HCT116 (cell line): ENCODE data around the gene CDC42SE1. TPM values are rescaled to one million over a fixed set of nuclear protein-coding genes. Genes with fewer than 3 reads are reported as not detected.

Source experiments
- ATAC-seq: fragments of 200-7000 bp; cut with Tn5 transposase; 2 replicates; pipeline ENCODE4 v1.9.1; 2020; ENCODE audit warnings: mild to moderate bottlenecking, moderate library complexity
- BruUV-seq: library from RNA; stranded (reverse); fragments of 400-500 nt; replicated peaks from 2 replicates; lab custom pipeline; 2021; lab: Mats Ljungman, UMichigan
- CTCF ChIA-PET: fragments of 300-600 bp; sonication (Branson Sonifier 250); formaldehyde crosslinking; loops from one replicate; lab custom pipeline; 2021; ENCODE audit warnings: antibody characterized with exemption; lab: Charles Lee
- POLR2A ChIA-PET: fragments of 300-600, 350-600 bp; sonication (Branson Sonifier 250); formaldehyde crosslinking; loops from one replicate; lab custom pipeline; 2021; ENCODE audit warnings: antibody characterized with exemption; lab: Charles Lee
- RAD21 ChIA-PET, 2 experiments: fragments of 300-600 bp; sonication (Branson Sonifier 250); formaldehyde crosslinking; loops; one replicate each; lab custom pipeline; 2023; ENCODE audit warnings: low total read pairs in 2 of 2; ENCODE audit not compliant: uncharacterized antibody in 2 of 2, unreplicated experiment in 2 of 2, low non-redundant PET in 1 of 2; lab: Charles Lee
- DNase-seq: peaks from one replicate; pipeline ENCODE4 v3.0.0-alpha.2; 2010; ENCODE audit warnings: low read depth, low spot score
- H2AFZ ChIP-seq: fragments of 200-600 bp; shearing (Covaris generic), sonication (generic); 2 replicates; pipeline ENCODE4 v1.6.1; 2017; ENCODE audit warnings: low read depth, mixed run types, mixed read lengths, antibody characterized with exemption, low read length; ENCODE audit not compliant: poor library complexity, severe bottlenecking
- H3K27ac ChIP-seq: 2 replicates; pipeline ENCODE4 v1.5.1; 2012; ENCODE audit warnings: low read depth, low read length
- H3K27me3 ChIP-seq: fragments of 200-600 bp; sonication (generic); 2 replicates; pipeline ENCODE4 v1.6.1; 2016; ENCODE audit warnings: mixed run types, low read length, mixed read lengths; ENCODE audit not compliant: insufficient read depth
- H3K36me3 ChIP-seq, 2 experiments: fragments of 200-500 bp in 1 of 2; fragments of 200-600 bp in 1 of 2; sonication (Bioruptor generic) in 1 of 2; sonication (generic) in 1 of 2; 2 replicates each; pipeline versions ENCODE4 v1.5.1 to v1.6.1; 2014 to 2016; ENCODE audit warnings: low read length in 2 of 2, inconsistent platforms in 1 of 2, mixed read lengths in 1 of 2, mixed run types in 1 of 2; ENCODE audit not compliant: insufficient read depth in 2 of 2, control insufficient read depth in 1 of 2
- H3K4me1 ChIP-seq, 2 experiments: fragments of 200-600 bp in 1 of 2; sonication (generic) in 1 of 2; 2 replicates each; pipeline versions ENCODE4 v1.5.1 to v1.6.1; 2012 to 2017; ENCODE audit warnings: low read length in 2 of 2, inconsistent platforms in 1 of 2, mild to moderate bottlenecking in 1 of 2, mixed read lengths in 1 of 2, mixed run types in 1 of 2, moderate library complexity in 1 of 2; ENCODE audit not compliant: insufficient read depth in 2 of 2, control insufficient read depth in 1 of 2
- H3K4me2 ChIP-seq: fragments of 200-600 bp; sonication (generic); 2 replicates; pipeline ENCODE4 v1.6.1; 2017; ENCODE audit warnings: mixed run types, low read length, mixed read lengths
- H3K4me3 ChIP-seq, 2 experiments: fragments of 200-600 bp in 1 of 2; sonication (generic) in 1 of 2; replicated peaks in 1 of 2; 2 replicates each; pipeline ENCODE4 v1.5.1; 2011 to 2016; ENCODE audit warnings: low read length in 2 of 2, control low read depth in 1 of 2, low read depth in 1 of 2, mild to moderate bottlenecking in 1 of 2, mixed read lengths in 1 of 2, mixed run types in 1 of 2
- H3K79me2 ChIP-seq: fragments of 200-600 bp; sonication (generic); 2 replicates; pipeline ENCODE4 v1.6.1; 2017; ENCODE audit warnings: mild to moderate bottlenecking, mixed run types, low read length, moderate library complexity, mixed read lengths; ENCODE audit not compliant: insufficient read depth
- H3K9ac ChIP-seq: fragments of 200-600 bp; sonication (generic); 2 replicates; pipeline ENCODE4 v1.6.1; 2016; ENCODE audit warnings: low read length, mixed read lengths
- H3K9me2 ChIP-seq: fragments of 200-600 bp; sonication (generic), shearing (Covaris generic); 2 replicates; pipeline ENCODE4 v1.6.1; 2017; ENCODE audit warnings: mixed run types, mild to moderate bottlenecking, moderate library complexity; ENCODE audit not compliant: insufficient read depth
- H3K9me3 ChIP-seq, 2 experiments: fragments of 200-500 bp in 1 of 2; fragments of 200-600 bp in 1 of 2; sonication (Bioruptor generic) in 1 of 2; sonication (generic) in 1 of 2; 2 replicates each; pipeline ENCODE4 v1.6.1; 2014 to 2017; ENCODE audit warnings: low read length in 2 of 2, mixed read lengths in 2 of 2, inconsistent platforms in 1 of 2, low read depth in 1 of 2, mild to moderate bottlenecking in 1 of 2, mixed run types in 1 of 2, moderate library complexity in 1 of 2; ENCODE audit not compliant: control insufficient read depth in 1 of 2, insufficient read depth in 1 of 2
- H4K20me1 ChIP-seq: fragments of 200-600 bp; sonication (generic), shearing (Covaris generic); 2 replicates; pipeline ENCODE4 v1.6.1; 2017; ENCODE audit warnings: mixed run types, mild to moderate bottlenecking, moderate library complexity; ENCODE audit not compliant: insufficient read depth
- ATF3 ChIP-seq: IDR thresholded peaks from 2 replicates; pipeline ENCODE4 v1.6.1; 2012
- CEBPB ChIP-seq: IDR thresholded peaks from 2 replicates; pipeline ENCODE4 v1.6.1; 2012; ENCODE audit warnings: low read depth
- CTCF ChIP-seq, 3 experiments: fragments of 200-600 bp in 1 of 3; sonication (generic) in 1 of 3; IDR thresholded peaks in 2 of 3; conservative IDR thresholded peaks in 1 of 3; 2 replicates each; pipeline ENCODE4 v1.5.1; 2012 to 2017; ENCODE audit warnings: low read depth in 2 of 3, low read length in 2 of 3, antibody characterized with exemption in 1 of 3, borderline replicate concordance in 1 of 3, control low read depth in 1 of 3, mild to moderate bottlenecking in 1 of 3, mixed read lengths in 1 of 3, mixed run types in 1 of 3, moderate library complexity in 1 of 3; ENCODE audit not compliant: insufficient read depth in 1 of 3
- EGR1 ChIP-seq: IDR thresholded peaks from 2 replicates; pipeline ENCODE4 v1.6.1; 2012; ENCODE audit warnings: low read depth
- EZH2 ChIP-seq: fragments of 200-600 bp; sonication (generic); IDR thresholded peaks from 2 replicates; pipeline ENCODE4 v1.6.1; 2017; ENCODE audit warnings: antibody characterized with exemption, mixed run types
- EZH2phosphoT487 ChIP-seq: fragments of 200-600 bp; IDR thresholded peaks from 2 replicates; pipeline ENCODE4 v1.6.1; 2018; ENCODE audit warnings: antibody characterized with exemption, borderline replicate concordance
- JUND ChIP-seq: IDR thresholded peaks from 2 replicates; pipeline ENCODE4 v1.6.1; 2012
- MAX ChIP-seq: IDR thresholded peaks from 2 replicates; pipeline ENCODE4 v1.6.1; 2012
- POLR2A ChIP-seq: IDR thresholded peaks from 2 replicates; pipeline ENCODE4 v1.7.0; 2011; ENCODE audit warnings: borderline replicate concordance; ENCODE audit not compliant: insufficient read depth, insufficient read length; ENCODE audit errors: extremely low read depth
- POLR2AphosphoS5 ChIP-seq: IDR thresholded peaks from 2 replicates; pipeline ENCODE4 v1.6.1; 2011; ENCODE audit warnings: mild to moderate bottlenecking, low read depth, low read length, moderate library complexity
- RAD21 ChIP-seq: IDR thresholded peaks from 2 replicates; pipeline ENCODE4 v1.6.1; 2012; ENCODE audit warnings: low read depth, mild to moderate bottlenecking
- REST ChIP-seq: IDR thresholded peaks from 2 replicates; pipeline ENCODE4 v1.6.1; 2012; ENCODE audit warnings: low read depth
- SIN3A ChIP-seq: IDR thresholded peaks from 2 replicates; pipeline ENCODE4 v1.6.1; 2012; ENCODE audit warnings: low read depth
- SP1 ChIP-seq: IDR thresholded peaks from 2 replicates; pipeline ENCODE4 v1.6.1; 2012; ENCODE audit warnings: low read depth
- ZBTB33 ChIP-seq: IDR thresholded peaks from 2 replicates; pipeline ENCODE4 v1.6.1; 2011; ENCODE audit warnings: mild to moderate bottlenecking, low read length, moderate library complexity; ENCODE audit not compliant: insufficient replicate concordance; ENCODE audit errors: extremely low read depth
- ZNF274 ChIP-seq: fragments of 200-500 bp; sonication (Bioruptor generic); IDR thresholded peaks from 2 replicates; pipeline ENCODE4 v1.6.1; 2014; ENCODE audit warnings: mild to moderate bottlenecking, low read depth, low read length, inconsistent platforms
- intact Hi-C: fragments of 100-400 bp; cut with micrococcal nuclease; formaldehyde crosslinking; loops from 2 replicates; pipeline ENCODE4 v1.10.0; 2022
- total RNA-seq: library from RNA; stranded (reverse); gene quantifications from one replicate; pipeline ENCODE4 v1.2.1, GENCODE V29; 2021; ENCODE audit not compliant: unreplicated experiment

Gene CDC42SE1
- total RNA-seq, 1 experiment from 2014 or later, result 50.5 TPM

GRCh38 chr1:151098126-151098525 is 38.7 kb upstream of the CDC42SE1 start:
- BruUV-seq, result no TSS peak
- no peak overlapping the region for H3K9ac ChIP-seq
- H3K27ac ChIP-seq, result no peak overlapping the region
- TF ChIP-seq ZNF274 (no peak), REST (no peak), MAX (no peak), POLR2A (no peak), EZH2 (no peak), POLR2AphosphoS5 (no peak), ZBTB33 (no peak), SIN3A (no peak), EZH2phosphoT487 (no peak), SP1 (no peak), CTCF (IDR thresholded peaks at IDR 0.05 in 2 of 3, conservative IDR thresholded peaks at IDR 0.05 in 1 of 3; ENCODE audit: borderline replicate concordance in 1 of 3, insufficient read depth in 1 of 3, low read depth in 2 of 3, low read length in 2 of 3) (no peak), JUND (no peak), EGR1 (no peak), CEBPB (no peak), RAD21 (no peak), ATF3 (no peak)
- ATAC-seq, result no peak
- RAD21 ChIA-PET, result no interaction called here
- H3K9me2 ChIP-seq, result no peaks in the 10 kb centered on the region
- no peaks in the 10 kb centered on the region for H3K9me3 ChIP-seq
- no peaks in the 10 kb centered on the region for H3K27me3 ChIP-seq
- CTCF ChIA-PET, result interaction anchor here (1.1 to 1.3 kb wide), 3 partner anchors 15 to 58 kb away, joined by 3 read pairs; partner anchors contain the start of gene TNFAIP8L2
- peak overlapping the region; percentile 67; the same call in 1 of the 2 replicates for H3K4me2 ChIP-seq
- no peaks in the 10 kb centered on the region for H3K79me2 ChIP-seq
- H3K4me1 ChIP-seq, result peaks cover 7 to 13% of the 10 kb centered on the region in 2 experiments
- no peak for DNase-seq
- no peaks in the 10 kb centered on the region for H3K36me3 ChIP-seq
- intact Hi-C loops, result no loop called here
- POLR2A ChIA-PET, result no interaction called here
- H2AFZ ChIP-seq, result no peak overlapping the region
- H4K20me1 ChIP-seq, result no peaks in the 10 kb centered on the region
- H3K4me3 ChIP-seq, result no peak overlapping the region
